Measurements from ENCODE around the gene GALNT2. TPM values are rescaled to one million over a fixed set of nuclear protein-coding genes. Genes with fewer than 3 reads are reported as not detected.
A peak's percentile ranks its signal among the peaks of the same experiment; 100 is the strongest.

Gene GALNT2
- total RNA-seq, 1 experiment from 2014 or later: 47.0 TPM

GRCh38 chr1:230265200-230266115 is 198.4 kb downstream of the GALNT2 start:
- DNase-seq (ENCODE audit: extremely low read depth, low read depth): no peak

GRCh38 chr1:230266456-230266855 is 199.4 kb downstream of the GALNT2 start:
- no peak for DNase-seq (ENCODE audit: extremely low read depth, low read depth)

- DNase-seq (ENCODE audit: extremely low read depth, low read depth): no peak
Measured at GRCh38 chr1:230267338-230268065, 200.5 kb downstream of the GALNT2 start.

- DNase-seq (ENCODE audit: extremely low read depth, low read depth): peak; percentile 62
Measured at GRCh38 chr1:230268371-230269170, 201.5 kb downstream of the GALNT2 start.

GRCh38 chr1:230270185-230270558 is 203.1 kb downstream of the GALNT2 start:
- no peak for DNase-seq (ENCODE audit: extremely low read depth, low read depth)

- no peak for DNase-seq (ENCODE audit: extremely low read depth, low read depth)
Measured at GRCh38 chr1:230270559-230271281, 203.7 kb downstream of the GALNT2 start.

GRCh38 chr1:230271300-230272035 is 204.4 kb downstream of the GALNT2 start:
- DNase-seq (ENCODE audit: extremely low read depth, low read depth): no peak

- DNase-seq (ENCODE audit: extremely low read depth, low read depth): no peak
Measured at GRCh38 chr1:230272557-230272956, 205.5 kb downstream of the GALNT2 start.

GRCh38 chr1:230273141-230273710 is 206.2 kb downstream of the GALNT2 start:
- no peak for DNase-seq (ENCODE audit: extremely low read depth, low read depth)

- DNase-seq (ENCODE audit: extremely low read depth, low read depth): no peak
Measured at GRCh38 chr1:230274254-230274653, 207.2 kb downstream of the GALNT2 start.

GRCh38 chr1:230276401-230276800 is 209.4 kb downstream of the GALNT2 start:
- DNase-seq (ENCODE audit: extremely low read depth, low read depth): no peak

GRCh38 chr1:230277201-230278025 is 210.4 kb downstream of the GALNT2 start:
- DNase-seq (ENCODE audit: extremely low read depth, low read depth): no peak

GRCh38 chr1:230278376-230278775 is 211.3 kb downstream of the GALNT2 start:
- no peak for DNase-seq (ENCODE audit: extremely low read depth, low read depth)

- DNase-seq (ENCODE audit: extremely low read depth, low read depth): no peak
Measured at GRCh38 chr1:230278871-230279582, 212.0 kb downstream of the GALNT2 start.

GRCh38 chr1:230279583-230279945 is 212.5 kb downstream of the GALNT2 start:
- no peak for DNase-seq (ENCODE audit: extremely low read depth, low read depth)

GRCh38 chr1:230280054-230280795 is 213.2 kb downstream of the GALNT2 start:
- no peak for DNase-seq (ENCODE audit: extremely low read depth, low read depth)

- no peak for DNase-seq (ENCODE audit: extremely low read depth, low read depth)
Measured at GRCh38 chr1:230280906-230281413, 213.9 kb downstream of the GALNT2 start.
